Measurements from ENCODE around the gene ZNF771. TPM values are rescaled to one million over a fixed set of nuclear protein-coding genes. Genes with fewer than 3 reads are reported as not detected.

The ZNF771 gene
- total RNA-seq, 2 experiments from 2014 or later, result 3.8 to 4.0 TPM

GRCh38 chr16:30376461-30376902, 30.9 kb upstream of the ZNF771 start:
- CTCF ChIA-PET, result no interaction called here
- POLR2A ChIA-PET, result no interaction called here
- ATAC-seq (no peak), DNase-seq (no peak)
- Mint-ChIP-seq H3K36me3 (ENCODE audit: low read depth) (peaks cover 28% of the 10 kb centered on the region), H3K4me3 (no peak overlapping the region), H3K9me3 (ENCODE audit: low read depth) (no peaks in the 10 kb centered on the region), H3K4me1 (peaks cover 41% of the 10 kb centered on the region), H3K27me3 (no peaks in the 10 kb centered on the region), H3K27ac (peak overlapping the region; percentile 99)
- intact Hi-C loops (cut with DNase I, micrococcal nuclease), result loop anchor here (2.0 to 10.0 kb wide), 4 partner anchors 94 to 1552 kb away; partner anchors contain the start of genes ATXN2L (in 1 of the 2), FUS (in 1 of the 2) and ITGAL (in 1 of the 2)

GRCh38 chr16:30377050-30377811, 30.2 kb upstream of the ZNF771 start:
- Mint-ChIP-seq H3K27me3 (no peaks in the 10 kb centered on the region), H3K4me3 (peak overlapping the region; percentile 99), H3K4me1 (peaks cover 37% of the 10 kb centered on the region), H3K9me3 (ENCODE audit: low read depth) (no peaks in the 10 kb centered on the region), H3K36me3 (ENCODE audit: low read depth) (peaks cover 30% of the 10 kb centered on the region), H3K27ac (peak overlapping the region; percentile 99)
- ChIA-PET CTCF (interaction anchor here (1.0 to 1.7 kb wide), 2 partner anchors 30 to 42 kb away, joined by 3 read pairs; partner anchors contain the start of gene ZNF771), POLR2A (interaction anchor here (0.6 to 0.7 kb wide), 3 partner anchors 23 to 323 kb away, joined by 3 to 4 read pairs (median 4); no protein-coding TSS in a partner anchor)
- DNase-seq (no peak), ATAC-seq (no peak)
- intact Hi-C loops (cut with DNase I, micrococcal nuclease), result loop anchor here (1.0 to 10.0 kb wide), 5 partner anchors 53 to 1552 kb away; partner anchors contain the start of genes ATXN2L (in 1 of the 2), DCTPP1 (in 1 of the 2), FUS (in 1 of the 2) and ITGAL (in 1 of the 2)

- ATAC-seq (peak; percentile 34), DNase-seq (peak; percentile 92)
- H3K27me3 Mint-ChIP-seq, result no peaks in the 10 kb centered on the region
- peaks cover 39% of the 10 kb centered on the region for H3K4me1 Mint-ChIP-seq
- POLR2A ChIA-PET, result interaction anchor here (0.6 to 0.7 kb wide), 4 partner anchors 9 to 323 kb away, joined by 3 to 4 read pairs (median 4); no protein-coding TSS in a partner anchor
- peak overlapping the region; percentile 99 for H3K4me3 Mint-ChIP-seq
- intact Hi-C loops (cut with DNase I, micrococcal nuclease), result loop anchor here (1.0 to 10.0 kb wide), 15 partner anchors 8 to 1553 kb away; partner anchors contain the start of genes TBC1D10B (in 2 of the 2), ALDOA (in 1 of the 2), ATXN2L (in 1 of the 2) and CD2BP2 (in 1 of the 2)
- no peaks in the 10 kb centered on the region for H3K9me3 Mint-ChIP-seq (ENCODE audit: low read depth)
- CTCF ChIA-PET, result interaction anchor here (0.7 to 1.7 kb wide), 3 partner anchors 30 to 43 kb away, joined by 3 to 4 read pairs (median 3); partner anchors contain the start of gene ZNF771
- H3K27ac Mint-ChIP-seq, result peak overlapping the region; percentile 99
- peaks cover 30% of the 10 kb centered on the region for H3K36me3 Mint-ChIP-seq (ENCODE audit: low read depth)
These were observed 29.6 kb upstream of the ZNF771 start for GRCh38 chr16:30377812-30378235.

- CTCF ChIA-PET, result interaction anchor here (0.7 to 1.7 kb wide), 3 partner anchors 29 to 44 kb away, joined by 3 to 4 read pairs (median 3); partner anchors contain the start of gene ZNF771
- intact Hi-C loops (cut with DNase I, micrococcal nuclease), result loop anchor here (1.0 to 10.0 kb wide), 13 partner anchors 8 to 1554 kb away; partner anchors contain the start of genes TBC1D10B (in 2 of the 2), ALDOA (in 1 of the 2), ATXN2L (in 1 of the 2) and CD2BP2 (in 1 of the 2)
- Mint-ChIP-seq H3K4me3 (peak overlapping the region; percentile 99), H3K27me3 (no peaks in the 10 kb centered on the region), H3K9me3 (ENCODE audit: low read depth) (no peaks in the 10 kb centered on the region), H3K4me1 (peaks cover 44% of the 10 kb centered on the region), H3K36me3 (ENCODE audit: low read depth) (peaks cover 30% of the 10 kb centered on the region), H3K27ac (peak overlapping the region; percentile 99)
- DNase-seq (peak; percentile 100), ATAC-seq (peak; percentile 87)
- POLR2A ChIA-PET, result interaction anchor here (0.6 to 0.7 kb wide), 3 partner anchors 9 to 322 kb away, joined by 3 to 4 read pairs (median 4); no protein-coding TSS in a partner anchor
These were observed 28.9 kb upstream of the ZNF771 start for GRCh38 chr16:30378236-30379157.

- Mint-ChIP-seq H3K4me3 (peak overlapping the region; percentile 99), H3K27ac (peak overlapping the region; percentile 99), H3K36me3 (ENCODE audit: low read depth) (peaks cover 30% of the 10 kb centered on the region), H3K27me3 (no peaks in the 10 kb centered on the region), H3K9me3 (ENCODE audit: low read depth) (no peaks in the 10 kb centered on the region), H3K4me1 (peaks cover 49% of the 10 kb centered on the region)
- CTCF ChIA-PET, result interaction anchor here (1.7 kb wide), 1 partner anchor 28 kb away, joined by 3 read pairs; the partner anchor contains the start of gene ZNF771
- intact Hi-C loops (cut with DNase I, micrococcal nuclease), result loop anchor here (2.0 to 10.0 kb wide), 5 partner anchors 16 to 1554 kb away; partner anchors contain the start of genes ATXN2L (in 1 of the 2), FUS (in 1 of the 2), ITGAL (in 1 of the 2) and PAGR1 (in 1 of the 2)
- POLR2A ChIA-PET, result no interaction called here
- ATAC-seq (no peak), DNase-seq (peak; percentile 26)
These were observed 28.1 kb upstream of the ZNF771 start for GRCh38 chr16:30379158-30379783.

- Mint-ChIP-seq H3K36me3 (ENCODE audit: low read depth) (peaks cover 30% of the 10 kb centered on the region), H3K9me3 (ENCODE audit: low read depth) (no peaks in the 10 kb centered on the region), H3K4me1 (peaks cover 49% of the 10 kb centered on the region), H3K27me3 (no peaks in the 10 kb centered on the region), H3K4me3 (peak overlapping the region; percentile 99), H3K27ac (peak overlapping the region; percentile 99)
- DNase-seq, result no peak
- ATAC-seq, result no peak
- ChIA-PET POLR2A (no interaction called here), CTCF (interaction anchor here (0.7 to 1.3 kb wide), 2 partner anchors 53 to 218 kb away, joined by 3 to 4 read pairs; no protein-coding TSS in a partner anchor)
- intact Hi-C loops (cut with DNase I, micrococcal nuclease), result no loop called here
These were observed 27.2 kb upstream of the ZNF771 start for GRCh38 chr16:30380072-30380802.

GRCh38 chr16:30380803-30381208, 26.6 kb upstream of the ZNF771 start:
- peaks cover 51% of the 10 kb centered on the region for H3K4me1 Mint-ChIP-seq
- DNase-seq, result no peak
- H3K27me3 Mint-ChIP-seq, result no peaks in the 10 kb centered on the region
- intact Hi-C loops (cut with DNase I, micrococcal nuclease), result no loop called here
- ChIA-PET POLR2A (no interaction called here), CTCF (interaction anchor here (0.7 to 1.3 kb wide), 3 partner anchors 10 to 218 kb away, joined by 3 to 4 read pairs (median 3); no protein-coding TSS in a partner anchor)
- H3K27ac Mint-ChIP-seq, result peak overlapping the region; percentile 98
- H3K4me3 Mint-ChIP-seq, result peak overlapping the region; percentile 84
- no peaks in the 10 kb centered on the region for H3K9me3 Mint-ChIP-seq (ENCODE audit: low read depth)
- no peak for ATAC-seq
- peaks cover 30% of the 10 kb centered on the region for H3K36me3 Mint-ChIP-seq (ENCODE audit: low read depth)

GRCh38 chr16:30381291-30382041, 25.9 kb upstream of the ZNF771 start:
- POLR2A ChIA-PET, result interaction anchor here (1.5 kb wide), 1 partner anchor 36 kb away, joined by 8 read pairs; no protein-coding TSS in a partner anchor
- Mint-ChIP-seq H3K4me3 (peak overlapping the region; percentile 84), H3K9me3 (ENCODE audit: low read depth) (no peaks in the 10 kb centered on the region), H3K27me3 (no peaks in the 10 kb centered on the region), H3K4me1 (peaks cover 51% of the 10 kb centered on the region), H3K27ac (peak overlapping the region; percentile 98), H3K36me3 (ENCODE audit: low read depth) (peaks cover 30% of the 10 kb centered on the region)
- intact Hi-C loops (cut with DNase I, micrococcal nuclease), result loop anchor here (1.0 to 2.0 kb wide), 3 partner anchors 14 to 27 kb away; partner anchors contain the start of genes ZNF48 (in 1 of the 2) and ZNF771 (in 1 of the 2)
- ATAC-seq, result no peak
- CTCF ChIA-PET, result interaction anchor here (0.5 to 1.9 kb wide), 6 partner anchors 11 to 313 kb away, joined by 3 to 8 read pairs (median 4); partner anchors contain the start of gene DCTPP1
- peak; percentile 64 for DNase-seq

All from activated CD4-positive, alpha-beta T cell treated with anti-CD3 and anti-CD28 coated beads for 36 hours (primary cell).